ENCODE results near the gene NKAIN2. TPM values are rescaled to one million over a fixed set of nuclear protein-coding genes. Genes with fewer than 3 reads are reported as not detected.
"Not testable (repeated sequence)": the region's sequence is repeated elsewhere in the genome, so short reads cannot be mapped to it uniquely, and the experiment has no call there.

The NKAIN2 gene
- total RNA-seq, 1 donor from 2014 or later = 0.06 TPM

- DNase-seq (ENCODE audit: extremely low read depth, low read depth, low spot score) = no peak
Measured at GRCh38 chr6:124294574-124295200, 491.0 kb downstream of the NKAIN2 start.

- no peak for DNase-seq (ENCODE audit: extremely low read depth, low read depth, low spot score)
Measured at GRCh38 chr6:124297507-124297906, 493.8 kb downstream of the NKAIN2 start.

- DNase-seq (ENCODE audit: extremely low read depth, low read depth, low spot score) = no peak
Measured at GRCh38 chr6:124298730-124299129, 495.1 kb downstream of the NKAIN2 start.

- not testable (repeated sequence) for DNase-seq (ENCODE audit: extremely low read depth, low read depth, low spot score)
Measured at GRCh38 chr6:124300907-124301306, 497.2 kb downstream of the NKAIN2 start.

GRCh38 chr6:124303971-124304370, 500.3 kb downstream of the NKAIN2 start:
- DNase-seq (ENCODE audit: extremely low read depth, low read depth, low spot score) = no peak

GRCh38 chr6:124310139-124310538, 506.5 kb downstream of the NKAIN2 start:
- no peak for DNase-seq (ENCODE audit: extremely low read depth, low read depth, low spot score)

GRCh38 chr6:124319410-124319809, 515.7 kb downstream of the NKAIN2 start:
- no peak for DNase-seq (ENCODE audit: extremely low read depth, low read depth, low spot score)

GRCh38 chr6:124324237-124324636, 520.6 kb downstream of the NKAIN2 start:
- DNase-seq (ENCODE audit: extremely low read depth, low read depth, low spot score) = no peak

GRCh38 chr6:124330197-124330596, 526.5 kb downstream of the NKAIN2 start:
- DNase-seq (ENCODE audit: extremely low read depth, low read depth, low spot score) = no peak

- DNase-seq (ENCODE audit: extremely low read depth, low read depth, low spot score) = no peak
Measured at GRCh38 chr6:124334359-124334758, 530.7 kb downstream of the NKAIN2 start.

GRCh38 chr6:124339610-124340334, 536.1 kb downstream of the NKAIN2 start:
- DNase-seq (ENCODE audit: extremely low read depth, low read depth, low spot score) = no peak

- not testable (repeated sequence) for DNase-seq (ENCODE audit: extremely low read depth, low read depth, low spot score)
Measured at GRCh38 chr6:124348339-124348738, 544.7 kb downstream of the NKAIN2 start.

GRCh38 chr6:124355146-124355545, 551.5 kb downstream of the NKAIN2 start:
- DNase-seq (ENCODE audit: extremely low read depth, low read depth, low spot score) = no peak

GRCh38 chr6:124356276-124356810, 552.7 kb downstream of the NKAIN2 start:
- no peak for DNase-seq (ENCODE audit: extremely low read depth, low read depth, low spot score)

- DNase-seq (ENCODE audit: extremely low read depth, low read depth, low spot score) = no peak
Measured at GRCh38 chr6:124356811-124357210, 553.1 kb downstream of the NKAIN2 start.

GRCh38 chr6:124368131-124368530, 564.5 kb downstream of the NKAIN2 start:
- no peak for DNase-seq (ENCODE audit: extremely low read depth, low read depth, low spot score)

- DNase-seq (ENCODE audit: extremely low read depth, low read depth, low spot score) = no peak
Measured at GRCh38 chr6:124371974-124372475, 568.4 kb downstream of the NKAIN2 start.

GRCh38 chr6:124373386-124373785, 569.7 kb downstream of the NKAIN2 start:
- no peak for DNase-seq (ENCODE audit: extremely low read depth, low read depth, low spot score)

GRCh38 chr6:124389127-124389526, 585.5 kb downstream of the NKAIN2 start:
- no peak for DNase-seq (ENCODE audit: extremely low read depth, low read depth, low spot score)

- no peak for DNase-seq (ENCODE audit: extremely low read depth, low read depth, low spot score)
Measured at GRCh38 chr6:124393536-124393935, 589.9 kb downstream of the NKAIN2 start.

- DNase-seq (ENCODE audit: extremely low read depth, low read depth, low spot score) = no peak
Measured at GRCh38 chr6:124396361-124396760, 592.7 kb downstream of the NKAIN2 start.

Measured in glomerular endothelial cell (primary cell).